T-helper 2 cell treated with Interferon-gamma antibody and Interleukin-4, amounts not matched to agents 100 ng/mL and 5 ng/mL, for 36 hours (primary cell): Measurements from ENCODE around the gene CHN2. TPM values are rescaled to one million over a fixed set of nuclear protein-coding genes. Genes with fewer than 3 reads are reported as not detected.
"Not testable (repeated sequence)": the region's sequence is repeated elsewhere in the genome, so short reads cannot be mapped to it uniquely, and the experiment has no call there.

ENCODE experiments used
- intact Hi-C: fragments of 100-400 bp; cut with micrococcal nuclease; formaldehyde crosslinking; loops from one replicate; pipeline ENCODE4 v1.15.1; 2023
- total RNA-seq: library from RNA; stranded (reverse); gene quantifications from 2 replicates; pipeline ENCODE4 v1.2.3, GENCODE V29; 2022

The CHN2 gene
- total RNA-seq, 1 donor from 2014 or later = 1.3 TPM

- intact Hi-C loops = not testable (repeated sequence)
Observed at GRCh38 chr7:29528526-29528925, 334.0 kb downstream of the CHN2 start.

Other genes starting within 250 kb of the CHN2 start
- gene TRIL, start 236.4 kb upstream of the CHN2 start, total RNA-seq = not detected in 2 replicates
- 0.32 and 0.41 TPM in 2 replicates for gene CPVL, start 48.2 kb upstream of the CHN2 start, total RNA-seq